ENCODE measurements around the gene MUS81.
A peak's percentile ranks its signal among the peaks of the same experiment; 100 is the strongest.
"Not testable (repeated sequence)": the region's sequence is repeated elsewhere in the genome, so short reads cannot be mapped to it uniquely, and the experiment has no call there.

MUS81 gene

GRCh38 chr11:65817312-65817834, 42.9 kb upstream of the MUS81 start:
- in situ Hi-C loops (cut with MboI; ENCODE audit: low sequenced_read_pairs, unreplicated experiment), result no loop called here
- DNase-seq (ENCODE audit: low spot score), result no peak
- no peak for TF ChIP-seq CTCF (IDR thresholded peaks at IDR 0.05; ENCODE audit: borderline replicate concordance, control extremely low read depth, extremely low read depth, insufficient read depth, missing control alignments)

- in situ Hi-C loops (cut with MboI; ENCODE audit: low sequenced_read_pairs, unreplicated experiment), result no loop called here
- DNase-seq (ENCODE audit: low spot score), result peak; percentile 97
- peak; percentile 100 for TF ChIP-seq CTCF (IDR thresholded peaks at IDR 0.05; ENCODE audit: borderline replicate concordance, control extremely low read depth, extremely low read depth, insufficient read depth, missing control alignments)
Observed at GRCh38 chr11:65817835-65818680, 42.2 kb upstream of the MUS81 start.

GRCh38 chr11:65821107-65821506, 39.1 kb upstream of the MUS81 start:
- DNase-seq (ENCODE audit: low spot score), result no peak
- TF ChIP-seq CTCF (IDR thresholded peaks at IDR 0.05; ENCODE audit: borderline replicate concordance, control extremely low read depth, extremely low read depth, insufficient read depth, missing control alignments), result no peak
- in situ Hi-C loops (cut with MboI; ENCODE audit: low sequenced_read_pairs, unreplicated experiment), result loop anchor here (10.0 kb wide), 1 partner anchor 46 kb away; no protein-coding TSS in a partner anchor

GRCh38 chr11:65822776-65823528, 37.3 kb upstream of the MUS81 start:
- in situ Hi-C loops (cut with MboI; ENCODE audit: low sequenced_read_pairs, unreplicated experiment), result loop anchor here (10.0 kb wide), 1 partner anchor 48 kb away; no protein-coding TSS in a partner anchor
- TF ChIP-seq CTCF (IDR thresholded peaks at IDR 0.05; ENCODE audit: borderline replicate concordance, control extremely low read depth, extremely low read depth, insufficient read depth, missing control alignments), result no peak
- DNase-seq (ENCODE audit: low spot score), result no peak

- DNase-seq (ENCODE audit: low spot score), result no peak
- in situ Hi-C loops (cut with MboI; ENCODE audit: low sequenced_read_pairs, unreplicated experiment), result loop anchor here (10.0 kb wide), 1 partner anchor 52 kb away; no protein-coding TSS in a partner anchor
- no peak for TF ChIP-seq CTCF (IDR thresholded peaks at IDR 0.05; ENCODE audit: borderline replicate concordance, control extremely low read depth, extremely low read depth, insufficient read depth, missing control alignments)
Observed at GRCh38 chr11:65826984-65827735, 33.1 kb upstream of the MUS81 start.

- in situ Hi-C loops (cut with MboI; ENCODE audit: low sequenced_read_pairs, unreplicated experiment), result loop anchor here (10.0 kb wide), 1 partner anchor 55 kb away; no protein-coding TSS in a partner anchor
Observed at GRCh38 chr11:65829459-65829858, 30.8 kb upstream of the MUS81 start.

GRCh38 chr11:65832231-65832630, 28.0 kb upstream of the MUS81 start:
- in situ Hi-C loops (cut with MboI; ENCODE audit: low sequenced_read_pairs, unreplicated experiment); DNase-seq (ENCODE audit: low spot score): not testable (repeated sequence)

More at GRCh38 chr11:65829459-65829858, 30.8 kb upstream of the MUS81 start:
- no peak for DNase-seq (ENCODE audit: low spot score)
- TF ChIP-seq CTCF (IDR thresholded peaks at IDR 0.05; ENCODE audit: borderline replicate concordance, control extremely low read depth, extremely low read depth, insufficient read depth, missing control alignments), result no peak
